OCI-LY7 (cell line): ENCODE results near the gene CARNS1. TPM values are rescaled to one million over a fixed set of nuclear protein-coding genes. Genes with fewer than 3 reads are reported as not detected.

ENCODE experiments used
- BruUV-seq: library from RNA; stranded (reverse); fragments of 400-500 nt; replicated peaks from 2 replicates; lab custom pipeline; 2021; lab: Mats Ljungman, UMichigan
- CTCF ChIA-PET: fragments of 300-600 bp; sonication (Branson Sonifier 250); formaldehyde crosslinking; loops from one replicate; lab custom pipeline; 2022; ENCODE audit warnings: antibody characterized with exemption; ENCODE audit not compliant: unreplicated experiment; lab: Charles Lee
- POLR2A ChIA-PET: fragments of 300-600 bp; sonication (Branson Sonifier 250); formaldehyde crosslinking; loops from one replicate; lab custom pipeline; 2022; ENCODE audit warnings: antibody characterized with exemption; lab: Charles Lee
- DNase-seq: peaks from one replicate; pipeline ENCODE4 v3.0.0-alpha.2; 2015; ENCODE audit warnings: low spot score
- H2AFZ ChIP-seq: fragments of 200-600 bp; sonication (generic), shearing (Covaris generic); 2 replicates; pipeline ENCODE4 v1.6.1; 2014; ENCODE audit warnings: mild to moderate bottlenecking, antibody characterized with exemption, low read length, moderate library complexity
- H3K27ac ChIP-seq: fragments of 200-600 bp; sonication (generic); 2 replicates; pipeline ENCODE4 v1.5.1; 2014; ENCODE audit warnings: mixed run types, low read depth, mild to moderate bottlenecking, moderate library complexity, low read length, inconsistent platforms; ENCODE audit not compliant: poor library complexity, severe bottlenecking
- H3K36me3 ChIP-seq: fragments of 200-600 bp; sonication (generic); 2 replicates; pipeline ENCODE4 v1.6.1; 2014; ENCODE audit warnings: mild to moderate bottlenecking, antibody characterized with exemption, low read length, moderate library complexity, mixed read lengths; ENCODE audit not compliant: insufficient read depth
- H3K4me1 ChIP-seq: fragments of 200-600 bp; sonication (generic); 2 replicates; pipeline ENCODE4 v1.5.1; 2014; ENCODE audit warnings: mild to moderate bottlenecking, low read length; ENCODE audit not compliant: insufficient read depth, poor library complexity, severe bottlenecking
- H3K4me2 ChIP-seq: fragments of 200-600 bp; sonication (generic); 2 replicates; pipeline ENCODE4 v1.6.1; 2014; ENCODE audit warnings: mild to moderate bottlenecking, low read length
- H3K4me3 ChIP-seq: fragments of 200-600 bp; sonication (generic); 2 replicates; pipeline ENCODE4 v1.5.1; 2014; ENCODE audit warnings: mild to moderate bottlenecking, low read depth, low read length; ENCODE audit not compliant: poor library complexity, severe bottlenecking
- H3K79me2 ChIP-seq: fragments of 200-600 bp; sonication (generic); 2 replicates; pipeline ENCODE4 v1.6.1; 2016; ENCODE audit warnings: low read depth, mild to moderate bottlenecking, low read length, moderate library complexity, mixed read lengths; ENCODE audit not compliant: insufficient read depth
- H3K9me2 ChIP-seq: fragments of 200-600 bp; sonication (generic); 2 replicates; pipeline ENCODE4 v1.6.1; 2016; ENCODE audit warnings: mild to moderate bottlenecking, low read length, mixed read lengths; ENCODE audit not compliant: insufficient read depth
- H3K9me3 ChIP-seq: fragments of 200-600 bp; sonication (generic); 2 replicates; pipeline ENCODE4 v1.6.1; 2014; ENCODE audit warnings: mild to moderate bottlenecking, mixed run types, low read length, mixed read lengths
- H4K20me1 ChIP-seq: fragments of 200-600 bp; sonication (generic); 2 replicates; pipeline ENCODE4 v1.6.1; 2014; ENCODE audit warnings: mild to moderate bottlenecking, antibody characterized with exemption, low read length, moderate library complexity, mixed read lengths; ENCODE audit not compliant: insufficient read depth
- CTCF ChIP-seq: fragments of 200-600 bp; sonication (generic); conservative IDR thresholded peaks from 2 replicates; pipeline ENCODE4 v1.5.1; 2014; ENCODE audit warnings: mild to moderate bottlenecking, antibody characterized with exemption, low read length, moderate library complexity, mixed read lengths
- EZH2phosphoT487 ChIP-seq: fragments of 200-600 bp; sonication (generic); IDR thresholded peaks from 2 replicates; pipeline ENCODE4 v1.6.1; 2018; ENCODE audit warnings: low read depth, borderline replicate concordance, mild to moderate bottlenecking, mixed run types, antibody characterized with exemption, low read length, moderate library complexity, mixed read lengths
- intact Hi-C: fragments of 100-400 bp; cut with micrococcal nuclease; formaldehyde crosslinking; loops from one replicate; pipeline ENCODE4 v1.10.0; 2022; ENCODE audit not compliant: unreplicated experiment
- total RNA-seq, 2 experiments: library from RNA; depleted of rRNA in 1 of 2; stranded (reverse); fragments of >200 nt in 1 of 2; shearing (Covaris generic) in 1 of 2; gene quantifications; 2 replicates each; pipeline ENCODE4 v1.2.3, GENCODE V29; 2014 to 2022

Gene CARNS1
- total RNA-seq, 2 experiments from 2014 or later: 0.06 to 0.21 TPM

GRCh38 chr11:67431346-67432249 is 16.1 kb downstream of the CARNS1 start:
- intact Hi-C loops: no loop called here
- Histone ChIP-seq H3K4me2 (no peak overlapping the region), H4K20me1 (peaks cover 12% of the 10 kb centered on the region), H3K4me3 (no peak overlapping the region), H3K27ac (no peak overlapping the region), H3K79me2 (peaks cover 33% of the 10 kb centered on the region), H3K9me2 (no peaks in the 10 kb centered on the region), H3K4me1 (peaks cover 55% of the 10 kb centered on the region), H3K36me3 (peaks cover 59% of the 10 kb centered on the region), H2AFZ (no peak overlapping the region), H3K9me3 (no peaks in the 10 kb centered on the region)
- ChIA-PET CTCF (no interaction called here), POLR2A (interaction anchor here (0.7 to 1.4 kb wide), 2 partner anchors 28 to 35 kb away, joined by 6 read pairs; partner anchors contain the start of gene TBC1D10C)
- BruUV-seq: no TSS peak
- TF ChIP-seq CTCF (no peak), EZH2phosphoT487 (no peak)
- DNase-seq: no peak

GRCh38 chr11:67432655-67433349 is 17.3 kb downstream of the CARNS1 start:
- Histone ChIP-seq H3K79me2 (peaks cover 41% of the 10 kb centered on the region), H4K20me1 (peaks cover 12% of the 10 kb centered on the region), H3K27ac (peak overlapping the region; percentile 94), H2AFZ (no peak overlapping the region), H3K9me2 (no peaks in the 10 kb centered on the region), H3K4me2 (peak overlapping the region; percentile 97; the same call in 1 of the 2 replicates), H3K4me3 (no peak overlapping the region), H3K36me3 (peaks cover 66% of the 10 kb centered on the region), H3K4me1 (peaks cover 53% of the 10 kb centered on the region), H3K9me3 (no peaks in the 10 kb centered on the region)
- ChIA-PET POLR2A (no interaction called here), CTCF (no interaction called here)
- TF ChIP-seq EZH2phosphoT487: no peak
- TF ChIP-seq CTCF: no peak
- intact Hi-C loops: no loop called here
- BruUV-seq: no TSS peak
- no peak for DNase-seq
